ENCODE results near the gene PTCH1. TPM values are rescaled to one million over a fixed set of nuclear protein-coding genes. Genes with fewer than 3 reads are reported as not detected.

The PTCH1 gene
- total RNA-seq, 1 experiment from 2014 or later = 15.2 TPM

DNA sequence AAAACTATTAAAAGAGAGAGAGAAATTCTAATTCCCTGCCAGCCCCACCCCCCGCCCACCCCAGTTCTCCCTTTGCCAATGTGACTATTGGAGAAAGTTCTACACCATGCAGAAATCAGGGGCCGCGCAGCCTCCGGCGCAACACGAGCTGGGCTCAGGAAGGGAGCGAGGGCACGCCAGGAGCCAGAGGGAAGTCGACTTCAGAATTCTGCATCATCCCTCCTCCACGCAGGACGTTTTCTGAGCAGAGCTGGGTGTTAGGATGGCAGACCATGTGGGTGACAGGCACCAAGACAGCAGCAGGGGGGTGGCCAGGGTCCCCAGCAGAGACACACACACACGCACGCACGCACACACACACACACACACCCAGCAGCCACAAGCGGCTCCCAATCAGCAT is 72.6 kb downstream of the PTCH1 start:
- Histone ChIP-seq H4K20me1 (ENCODE audit: insufficient read depth) (no peaks in the 10 kb centered on the region), H3K9ac (ENCODE audit: low read length) (no peak overlapping the region), H3K36me3 (ENCODE audit: control insufficient read depth in 1 of 2, insufficient read depth in 2 of 2, low read length in 2 of 2) (peaks cover 0 to 2% of the 10 kb centered on the region in 2 experiments; a peak in 1 of 4 replicates), H3K79me2 (ENCODE audit: insufficient read depth, low read length) (no peaks in the 10 kb centered on the region), H3K4me1 (ENCODE audit: control insufficient read depth in 1 of 2, insufficient read depth in 2 of 2, low read length in 2 of 2) (no peaks in the 10 kb centered on the region; a peak in 2 of 4 replicates), H3K9me3 (ENCODE audit: control insufficient read depth in 1 of 2, insufficient read depth in 1 of 2, low read depth in 1 of 2, low read length in 2 of 2) (no peaks in the 10 kb centered on the region), H3K27me3 (ENCODE audit: insufficient read depth, low read length) (no peaks in the 10 kb centered on the region), H3K27ac (ENCODE audit: low read depth, low read length) (no peak overlapping the region), H3K4me3 (replicated peaks in 1 of 2; ENCODE audit: low read depth in 1 of 2, low read length in 2 of 2) (no peak overlapping the region), H2AFZ (ENCODE audit: low read depth, low read length, poor library complexity, severe bottlenecking) (no peak overlapping the region), H3K4me2 (ENCODE audit: low read length) (no peak overlapping the region), H3K9me2 (ENCODE audit: insufficient read depth) (no peaks in the 10 kb centered on the region)
- no peak for DNase-seq (ENCODE audit: low read depth, low spot score)
- no TSS peak for BruUV-seq (replicated peaks)
- RAD21 ChIA-PET (ENCODE audit: low non-redundant PET in 1 of 2, low total read pairs in 2 of 2, uncharacterized antibody in 2 of 2, unreplicated experiment in 2 of 2) = no interaction called here
- intact Hi-C loops (cut with micrococcal nuclease) = no loop called here
- POLR2A ChIA-PET = no interaction called here
- ATAC-seq = no peak
- TF ChIP-seq, protein P1, sequence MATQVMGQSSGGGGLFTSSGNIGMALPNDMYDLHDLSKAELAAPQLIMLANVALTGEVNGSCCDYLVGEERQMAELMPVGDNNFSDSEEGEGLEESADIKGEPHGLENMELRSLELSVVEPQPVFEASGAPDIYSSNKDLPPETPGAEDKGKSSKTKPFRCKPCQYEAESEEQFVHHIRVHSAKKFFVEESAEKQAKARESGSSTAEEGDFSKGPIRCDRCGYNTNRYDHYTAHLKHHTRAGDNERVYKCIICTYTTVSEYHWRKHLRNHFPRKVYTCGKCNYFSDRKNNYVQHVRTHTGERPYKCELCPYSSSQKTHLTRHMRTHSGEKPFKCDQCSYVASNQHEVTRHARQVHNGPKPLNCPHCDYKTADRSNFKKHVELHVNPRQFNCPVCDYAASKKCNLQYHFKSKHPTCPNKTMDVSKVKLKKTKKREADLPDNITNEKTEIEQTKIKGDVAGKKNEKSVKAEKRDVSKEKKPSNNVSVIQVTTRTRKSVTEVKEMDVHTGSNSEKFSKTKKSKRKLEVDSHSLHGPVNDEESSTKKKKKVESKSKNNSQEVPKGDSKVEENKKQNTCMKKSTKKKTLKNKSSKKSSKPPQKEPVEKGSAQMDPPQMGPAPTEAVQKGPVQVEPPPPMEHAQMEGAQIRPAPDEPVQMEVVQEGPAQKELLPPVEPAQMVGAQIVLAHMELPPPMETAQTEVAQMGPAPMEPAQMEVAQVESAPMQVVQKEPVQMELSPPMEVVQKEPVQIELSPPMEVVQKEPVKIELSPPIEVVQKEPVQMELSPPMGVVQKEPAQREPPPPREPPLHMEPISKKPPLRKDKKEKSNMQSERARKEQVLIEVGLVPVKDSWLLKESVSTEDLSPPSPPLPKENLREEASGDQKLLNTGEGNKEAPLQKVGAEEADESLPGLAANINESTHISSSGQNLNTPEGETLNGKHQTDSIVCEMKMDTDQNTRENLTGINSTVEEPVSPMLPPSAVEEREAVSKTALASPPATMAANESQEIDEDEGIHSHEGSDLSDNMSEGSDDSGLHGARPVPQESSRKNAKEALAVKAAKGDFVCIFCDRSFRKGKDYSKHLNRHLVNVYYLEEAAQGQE (IDR thresholded peaks at IDR 0.05; ENCODE audit: low read depth) = no peak
- TF ChIP-seq SP1 (IDR thresholded peaks at IDR 0.05; ENCODE audit: low read depth) = no peak
- no peak for TF ChIP-seq SRF (IDR thresholded peaks at IDR 0.05; ENCODE audit: low read depth)
- TF ChIP-seq YY1 (IDR thresholded peaks at IDR 0.05; ENCODE audit: extremely low read depth, insufficient replicate concordance, low read depth, low read length) = no peak
- TF ChIP-seq RAD21 (IDR thresholded peaks at IDR 0.05; ENCODE audit: low read depth) = no peak
- CTCF ChIA-PET = no interaction called here

DNA sequence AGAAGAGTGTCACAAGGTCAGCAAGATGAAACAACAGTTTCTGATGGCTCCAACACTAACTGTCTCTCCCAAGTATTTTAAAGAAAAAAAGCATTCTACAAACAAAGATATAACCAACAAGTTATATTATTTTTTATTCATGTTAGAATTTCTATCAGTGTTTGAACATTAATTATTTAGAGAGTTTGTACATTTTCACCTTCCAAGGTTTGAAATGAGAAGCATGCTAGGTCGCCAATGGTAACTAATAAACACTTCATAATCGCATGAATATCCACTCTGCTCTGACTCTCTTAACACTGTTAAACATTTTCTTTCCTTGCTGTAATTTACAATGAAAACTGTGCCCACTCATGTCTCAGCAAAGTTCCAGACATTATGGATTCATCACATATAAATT is 73.5 kb downstream of the PTCH1 start:
- RAD21 ChIA-PET (ENCODE audit: low non-redundant PET in 1 of 2, low total read pairs in 2 of 2, uncharacterized antibody in 2 of 2, unreplicated experiment in 2 of 2) = no interaction called here
- intact Hi-C loops (cut with micrococcal nuclease) = no loop called here

More for the DNA sequence above, 73.5 kb downstream of the PTCH1 start:
- H3K4me1 ChIP-seq (ENCODE audit: control insufficient read depth in 1 of 2, insufficient read depth in 2 of 2, low read length in 2 of 2) = no peaks in the 10 kb centered on the region; a peak in 2 of 4 replicates
- H3K9ac ChIP-seq (ENCODE audit: low read length) = no peak overlapping the region
- H3K36me3 ChIP-seq (ENCODE audit: control insufficient read depth in 1 of 2, insufficient read depth in 2 of 2, low read length in 2 of 2) = peaks cover 0 to 2% of the 10 kb centered on the region in 2 experiments; a peak in 1 of 4 replicates
- no peaks in the 10 kb centered on the region for H3K9me3 ChIP-seq (ENCODE audit: control insufficient read depth in 1 of 2, insufficient read depth in 1 of 2, low read depth in 1 of 2, low read length in 2 of 2)
- H3K79me2 ChIP-seq (ENCODE audit: insufficient read depth, low read length) = no peaks in the 10 kb centered on the region
- no peak for DNase-seq (ENCODE audit: low read depth, low spot score)
- H4K20me1 ChIP-seq (ENCODE audit: insufficient read depth) = no peaks in the 10 kb centered on the region
- BruUV-seq (replicated peaks) = no TSS peak
- POLR2A ChIA-PET = no interaction called here
- H3K4me2 ChIP-seq (ENCODE audit: low read length) = no peak overlapping the region
- TF ChIP-seq YY1 (IDR thresholded peaks at IDR 0.05; ENCODE audit: extremely low read depth, insufficient replicate concordance, low read depth, low read length) = no peak
- no peak for TF ChIP-seq ZNF274 (IDR thresholded peaks at IDR 0.05; ENCODE audit: low read depth, low read length)
- no peak for TF ChIP-seq SRF (IDR thresholded peaks at IDR 0.05; ENCODE audit: low read depth)
- H2AFZ ChIP-seq (ENCODE audit: low read depth, low read length, poor library complexity, severe bottlenecking) = no peak overlapping the region
- CTCF ChIA-PET = no interaction called here
- H3K27me3 ChIP-seq (ENCODE audit: insufficient read depth, low read length) = no peaks in the 10 kb centered on the region
- no peak overlapping the region for H3K27ac ChIP-seq (ENCODE audit: low read depth, low read length)
- no peaks in the 10 kb centered on the region for H3K9me2 ChIP-seq (ENCODE audit: insufficient read depth)
- no peak overlapping the region for H3K4me3 ChIP-seq (replicated peaks in 1 of 2; ENCODE audit: low read depth in 1 of 2, low read length in 2 of 2)
- ATAC-seq = no peak

Measured in HCT116 (cell line).